GM12878 (cell line): Measurements from ENCODE around the gene TMBIM1. TPM values are rescaled to one million over a fixed set of nuclear protein-coding genes. Genes with fewer than 3 reads are reported as not detected.

Source experiments
- ATAC-seq: fragments of 200-7000 bp; cut with Tn5 transposase; 3 replicates; pipeline ENCODE4 v1.9.1; 2020; ENCODE audit warnings: mild to moderate bottlenecking, moderate library complexity
- BruUV-seq: library from RNA; stranded (reverse); fragments of 400-500 nt; replicated peaks from 2 replicates; lab custom pipeline; 2021; lab: Mats Ljungman, UMichigan
- CTCF ChIA-PET: fragments of 300-600 bp; sonication (Branson Sonifier 250); formaldehyde crosslinking; extraction: SDS; loops from one replicate; lab custom pipeline; 2021; ENCODE audit warnings: inconsistent platforms; lab: Yijun Ruan, JAX
- POLR2A ChIA-PET: fragments of 350-600 bp; formaldehyde crosslinking; extraction: SDS; loops from one replicate; lab custom pipeline; 2021; ENCODE audit warnings: inconsistent platforms; lab: Charles Lee
- RAD21 ChIA-PET: fragments of 300-600 bp; sonication (Branson Sonifier 250); formaldehyde crosslinking; loops from one replicate; lab custom pipeline; 2023; ENCODE audit warnings: antibody characterized with exemption; ENCODE audit not compliant: unreplicated experiment; lab: Charles Lee
- SMC1A ChIA-PET: fragments of 300-600 bp; sonication (Branson Sonifier 250); formaldehyde crosslinking; loops from one replicate; lab custom pipeline; 2023; ENCODE audit not compliant: unreplicated experiment, uncharacterized antibody; lab: Charles Lee
- DNase-seq: peaks from one replicate; pipeline ENCODE4 v3.0.0-alpha.2; 2011; ENCODE audit warnings: low read depth, low spot score
- FAIRE-seq: peaks from 3 replicates; lab custom pipeline; 2011; peaks lifted over from hg19 to GRCh38; lab: Jason Lieb, UNC
- H2AFZ ChIP-seq: 2 replicates; pipeline ENCODE4 v1.6.0; 2011; ENCODE audit warnings: low read depth, low read length, control low read depth; ENCODE audit not compliant: control insufficient read depth
- H3K27ac ChIP-seq: 2 replicates; pipeline ENCODE4 v1.5.1; 2011; ENCODE audit warnings: control low read depth; ENCODE audit not compliant: control insufficient read depth, insufficient read depth
- H3K27me3 ChIP-seq, 2 experiments: replicated peaks in 1 of 2; 2 replicates each; pipeline versions ENCODE4 v1.6.0 to v1.6.1; 2011; ENCODE audit warnings: low read length in 1 of 2; ENCODE audit not compliant: control insufficient read depth in 2 of 2, insufficient read depth in 2 of 2
- H3K36me3 ChIP-seq, 2 experiments: 2 replicates each; pipeline ENCODE4 v1.5.1; 2011; ENCODE audit warnings: low read length in 1 of 2; ENCODE audit not compliant: control insufficient read depth in 2 of 2, insufficient read depth in 2 of 2
- H3K4me1 ChIP-seq: 2 replicates; pipeline ENCODE4 v1.6.1; 2011; ENCODE audit warnings: mild to moderate bottlenecking, low read length, moderate library complexity, mixed read lengths; ENCODE audit not compliant: control insufficient read depth, insufficient read depth
- H3K4me2 ChIP-seq: 2 replicates; pipeline ENCODE4 v1.6.0; 2011; ENCODE audit warnings: control low read depth; ENCODE audit not compliant: control insufficient read depth, insufficient read depth
- H3K4me3 ChIP-seq: fragments of 200-600 bp; sonication (generic); 2 replicates; pipeline ENCODE4 v1.5.1; 2016
- H3K79me2 ChIP-seq: 2 replicates; pipeline ENCODE4 v1.6.0; 2011; ENCODE audit warnings: low read length; ENCODE audit not compliant: control insufficient read depth, insufficient read depth
- H3K9ac ChIP-seq: 2 replicates; pipeline ENCODE4 v1.8.0; 2011; ENCODE audit warnings: low read length, control low read depth, mixed read lengths; ENCODE audit not compliant: control insufficient read depth, insufficient read depth
- H3K9me3 ChIP-seq: replicated peaks from 3 replicates; pipeline ENCODE4 v1.5.1; 2011; ENCODE audit warnings: mild to moderate bottlenecking, low read length; ENCODE audit not compliant: control insufficient read depth, insufficient read depth
- H4K20me1 ChIP-seq: 2 replicates; pipeline ENCODE4 v1.6.0; 2011; ENCODE audit not compliant: control insufficient read depth, insufficient read depth
- JUNB ChIP-seq: IDR thresholded peaks from 2 replicates; pipeline ENCODE4 v1.6.1; 2016; ENCODE audit warnings: antibody characterized with exemption, mild to moderate bottlenecking
- WGBS: methylation state at CpG from one replicate; pipeline ENCODE4 v1.1.6; 2016; ENCODE audit warnings: low lambda C conversion rate; ENCODE audit not compliant: insufficient replicate concordance, insufficient coverage; ENCODE audit errors: missing lambda C conversion rate; 5-methylcytosine and 5-hydroxymethylcytosine counted together
- in situ Hi-C: fragments of 300-500 bp; cut with MboI; formaldehyde crosslinking; loops from 9 replicates; pipeline ENCODE4 v1.14.3; 2018; ENCODE audit warnings: mixed read lengths
- intact Hi-C: fragments of 100-400 bp; cut with micrococcal nuclease; formaldehyde crosslinking; loops from one replicate; pipeline ENCODE4 v1.14.2; 2022; ENCODE audit not compliant: unreplicated experiment
- polyA plus RNA-seq, 11 experiments: library from polyadenylated mRNA; depleted of rRNA in 4 of 11; unstranded in 6 of 11; stranded (reverse) in 5 of 11; fragments of >200 nt; fragmentation: Nextera tagmentation in 4 of 11; fragmentation: Illumina TruSeq in 1 of 11; extraction: Ambion mirVana in 4 of 11; extraction: Trizol in 1 of 11; gene quantifications; 1 replicate in 1 of 11; 2 replicates in 10 of 11; pipeline versions ENCODE4 v1.2.1 to v1.2.3, GENCODE V29; 2011 to 2016; ENCODE audit warnings: inconsistent platforms in 2 of 11, missing spikeins in 2 of 11, low read depth in 1 of 11
- total RNA-seq, 4 experiments: library from RNA; depleted of rRNA in 3 of 4; stranded (reverse); fragments of >200 nt in 3 of 4; fragmentation: Illumina TruSeq in 1 of 4; extraction: Trizol in 1 of 4; gene quantifications; 2 replicates each; pipeline versions ENCODE4 v1.2.1 to v1.2.3, GENCODE V29; 2013 to 2021
- TF ChIP-seq, protein P1 (sequence below): fragments of 450-650 bp; formaldehyde crosslinking; IDR thresholded peaks from 2 replicates; pipeline ENCODE4 v1.4.0; 2020; ENCODE audit warnings: mild to moderate bottlenecking, moderate library complexity
- TF ChIP-seq, protein P2 (sequence below): fragments of 450-650 bp; IDR thresholded peaks from 2 replicates; pipeline ENCODE4 v1.6.1; 2016; ENCODE audit warnings: mild to moderate bottlenecking, moderate library complexity, borderline replicate concordance

The TMBIM1 gene
- total and polyA plus RNA-seq, 10 of the 15 experiments (the other 5 are each of a cell fraction or from before 2014, with no cell fraction given): 6.1 to 38.3 (median 26.2) TPM

DNA sequence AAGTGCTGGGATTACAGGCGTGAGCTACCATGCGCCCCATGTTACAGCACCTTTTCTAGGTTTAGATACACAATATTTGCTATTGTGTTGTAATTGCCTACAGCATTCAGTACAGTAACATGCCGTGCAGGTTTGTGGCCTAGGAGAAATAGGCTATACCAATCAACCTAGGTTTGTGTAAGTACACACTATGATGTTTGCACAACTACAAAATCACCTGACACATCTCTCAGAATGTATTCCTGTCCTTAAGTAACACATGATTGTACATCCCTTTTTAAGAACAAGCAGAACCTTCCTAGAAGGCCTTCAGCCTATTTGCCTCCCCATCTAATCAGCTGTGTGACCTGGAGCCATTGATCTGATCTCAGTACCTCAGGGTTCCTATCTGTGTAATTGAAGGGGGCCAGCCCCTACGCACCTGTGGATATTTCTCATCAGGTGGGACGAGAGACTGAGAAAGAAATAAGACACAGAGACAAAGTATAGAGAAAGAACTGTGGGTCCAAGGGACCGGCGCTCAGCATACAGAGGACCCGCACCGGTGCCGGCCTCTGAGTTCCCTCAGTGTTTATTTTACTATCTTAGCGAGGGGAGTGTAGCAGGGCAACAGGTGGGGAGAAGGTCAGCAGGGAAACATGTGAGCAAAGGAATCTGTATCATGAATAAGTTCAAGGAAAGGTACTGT is 18.7 kb upstream of the TMBIM1 start:
- H3K27ac ChIP-seq: no peak overlapping the region
- in situ Hi-C loops: no loop called here
- ChIA-PET SMC1A (no interaction called here), CTCF (interaction anchor here (0.7 kb wide), 1 partner anchor 312 kb away, joined by 4 read pairs; no protein-coding TSS in a partner anchor), RAD21 (no interaction called here), POLR2A (no interaction called here)
- no peak overlapping the region for H2AFZ ChIP-seq
- H3K4me3 ChIP-seq: no peak overlapping the region
- no peaks in the 10 kb centered on the region for H3K79me2 ChIP-seq
- FAIRE-seq: no peak
- no peaks in the 10 kb centered on the region for H3K36me3 ChIP-seq
- intact Hi-C loops: no loop called here
- no peak overlapping the region for H3K9ac ChIP-seq
- no peaks in the 10 kb centered on the region; the same call in 1 of the 2 replicates for H3K4me1 ChIP-seq
- no peak for TF ChIP-seq JUNB
- TF ChIP-seq, protein P1, sequence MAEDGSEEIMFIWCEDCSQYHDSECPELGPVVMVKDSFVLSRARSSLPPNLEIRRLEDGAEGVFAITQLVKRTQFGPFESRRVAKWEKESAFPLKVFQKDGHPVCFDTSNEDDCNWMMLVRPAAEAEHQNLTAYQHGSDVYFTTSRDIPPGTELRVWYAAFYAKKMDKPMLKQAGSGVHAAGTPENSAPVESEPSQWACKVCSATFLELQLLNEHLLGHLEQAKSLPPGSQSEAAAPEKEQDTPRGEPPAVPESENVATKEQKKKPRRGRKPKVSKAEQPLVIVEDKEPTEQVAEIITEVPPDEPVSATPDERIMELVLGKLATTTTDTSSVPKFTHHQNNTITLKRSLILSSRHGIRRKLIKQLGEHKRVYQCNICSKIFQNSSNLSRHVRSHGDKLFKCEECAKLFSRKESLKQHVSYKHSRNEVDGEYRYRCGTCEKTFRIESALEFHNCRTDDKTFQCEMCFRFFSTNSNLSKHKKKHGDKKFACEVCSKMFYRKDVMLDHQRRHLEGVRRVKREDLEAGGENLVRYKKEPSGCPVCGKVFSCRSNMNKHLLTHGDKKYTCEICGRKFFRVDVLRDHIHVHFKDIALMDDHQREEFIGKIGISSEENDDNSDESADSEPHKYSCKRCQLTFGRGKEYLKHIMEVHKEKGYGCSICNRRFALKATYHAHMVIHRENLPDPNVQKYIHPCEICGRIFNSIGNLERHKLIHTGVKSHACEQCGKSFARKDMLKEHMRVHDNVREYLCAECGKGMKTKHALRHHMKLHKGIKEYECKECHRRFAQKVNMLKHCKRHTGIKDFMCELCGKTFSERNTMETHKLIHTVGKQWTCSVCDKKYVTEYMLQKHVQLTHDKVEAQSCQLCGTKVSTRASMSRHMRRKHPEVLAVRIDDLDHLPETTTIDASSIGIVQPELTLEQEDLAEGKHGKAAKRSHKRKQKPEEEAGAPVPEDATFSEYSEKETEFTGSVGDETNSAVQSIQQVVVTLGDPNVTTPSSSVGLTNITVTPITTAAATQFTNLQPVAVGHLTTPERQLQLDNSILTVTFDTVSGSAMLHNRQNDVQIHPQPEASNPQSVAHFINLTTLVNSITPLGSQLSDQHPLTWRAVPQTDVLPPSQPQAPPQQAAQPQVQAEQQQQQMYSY (CRISPR knock-in tag): no peak
- TF ChIP-seq, protein P2, sequence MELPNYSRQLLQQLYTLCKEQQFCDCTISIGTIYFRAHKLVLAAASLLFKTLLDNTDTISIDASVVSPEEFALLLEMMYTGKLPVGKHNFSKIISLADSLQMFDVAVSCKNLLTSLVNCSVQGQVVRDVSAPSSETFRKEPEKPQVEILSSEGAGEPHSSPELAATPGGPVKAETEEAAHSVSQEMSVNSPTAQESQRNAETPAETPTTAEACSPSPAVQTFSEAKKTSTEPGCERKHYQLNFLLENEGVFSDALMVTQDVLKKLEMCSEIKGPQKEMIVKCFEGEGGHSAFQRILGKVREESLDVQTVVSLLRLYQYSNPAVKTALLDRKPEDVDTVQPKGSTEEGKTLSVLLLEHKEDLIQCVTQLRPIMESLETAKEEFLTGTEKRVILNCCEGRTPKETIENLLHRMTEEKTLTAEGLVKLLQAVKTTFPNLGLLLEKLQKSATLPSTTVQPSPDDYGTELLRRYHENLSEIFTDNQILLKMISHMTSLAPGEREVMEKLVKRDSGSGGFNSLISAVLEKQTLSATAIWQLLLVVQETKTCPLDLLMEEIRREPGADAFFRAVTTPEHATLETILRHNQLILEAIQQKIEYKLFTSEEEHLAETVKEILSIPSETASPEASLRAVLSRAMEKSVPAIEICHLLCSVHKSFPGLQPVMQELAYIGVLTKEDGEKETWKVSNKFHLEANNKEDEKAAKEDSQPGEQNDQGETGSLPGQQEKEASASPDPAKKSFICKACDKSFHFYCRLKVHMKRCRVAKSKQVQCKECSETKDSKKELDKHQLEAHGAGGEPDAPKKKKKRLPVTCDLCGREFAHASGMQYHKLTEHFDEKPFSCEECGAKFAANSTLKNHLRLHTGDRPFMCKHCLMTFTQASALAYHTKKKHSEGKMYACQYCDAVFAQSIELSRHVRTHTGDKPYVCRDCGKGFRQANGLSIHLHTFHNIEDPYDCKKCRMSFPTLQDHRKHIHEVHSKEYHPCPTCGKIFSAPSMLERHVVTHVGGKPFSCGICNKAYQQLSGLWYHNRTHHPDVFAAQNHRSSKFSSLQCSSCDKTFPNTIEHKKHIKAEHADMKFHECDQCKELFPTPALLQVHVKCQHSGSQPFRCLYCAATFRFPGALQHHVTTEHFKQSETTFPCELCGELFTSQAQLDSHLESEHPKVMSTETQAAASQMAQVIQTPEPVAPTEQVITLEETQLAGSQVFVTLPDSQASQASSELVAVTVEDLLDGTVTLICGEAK: no peak
- no peak for ATAC-seq
- no peaks in the 10 kb centered on the region for H3K9me3 ChIP-seq
- WGBS: 73% methylated on average over 11 of the region's 11 CpGs
- H3K27me3 ChIP-seq: no peaks in the 10 kb centered on the region
- H3K4me2 ChIP-seq: no peak overlapping the region
- BruUV-seq: no TSS peak
- no peaks in the 10 kb centered on the region for H4K20me1 ChIP-seq
- no peak for DNase-seq
